GM23338 (cell line): ENCODE data around the gene BCDIN3D. TPM values are rescaled to one million over a fixed set of nuclear protein-coding genes. Genes with fewer than 3 reads are reported as not detected.

Source experiments
- EZH2phosphoT487 ChIP-seq: fragments of 200-600 bp; sonication (generic); IDR thresholded peaks from one replicate; pipeline ENCODE4 v1.8.1; 2018; ENCODE audit warnings: antibody characterized with exemption; ENCODE audit not compliant: unreplicated experiment
- JUNB ChIP-seq: IDR thresholded peaks from one replicate; pipeline ENCODE4 v1.6.1; 2016; ENCODE audit warnings: antibody characterized with exemption; ENCODE audit not compliant: unreplicated experiment
- POLR2AphosphoS5 ChIP-seq: IDR thresholded peaks from 2 replicates; pipeline ENCODE4 v1.6.1; 2016; ENCODE audit warnings: antibody characterized with exemption, low read depth
- polyA plus RNA-seq: library from polyadenylated mRNA; unstranded; fragments of >200 nt; fragmentation: Nextera tagmentation; extraction: Ambion mirVana; gene quantifications from 2 replicates; pipeline ENCODE4 v1.2.1, GENCODE V29; 2016
- total RNA-seq: library from RNA; depleted of rRNA; stranded (reverse); fragments of >200 nt; shearing (Covaris generic); gene quantifications from 2 replicates; pipeline ENCODE4 v1.2.3, GENCODE V29; 2014
- TF ChIP-seq, protein P1 (sequence below): fragments of 250-450 bp; sonication (Bioruptor Pico); IDR thresholded peaks from 2 replicates; pipeline ENCODE4 v1.5.0; 2020; ENCODE audit warnings: mild to moderate bottlenecking, moderate library complexity
- TF ChIP-seq, protein P2 (sequence below), 2 experiments: fragments of 200-600 bp in 1 of 2; sonication (generic) in 1 of 2; conservative IDR thresholded peaks; 2 replicates each; pipeline versions ENCODE4 v1.5.1 to v1.6.1; 2016 to 2017; ENCODE audit warnings: antibody characterized with exemption in 2 of 2, low read depth in 2 of 2, mild to moderate bottlenecking in 2 of 2, moderate library complexity in 1 of 2
- TF ChIP-seq, protein P3 (sequence below): IDR thresholded peaks from 2 replicates; pipeline ENCODE4 v1.6.1; 2016; ENCODE audit warnings: antibody characterized with exemption

BCDIN3D gene
- total and polyA plus RNA-seq, 2 experiments from 2014 or later = 1.4 to 1.8 TPM

DNA sequence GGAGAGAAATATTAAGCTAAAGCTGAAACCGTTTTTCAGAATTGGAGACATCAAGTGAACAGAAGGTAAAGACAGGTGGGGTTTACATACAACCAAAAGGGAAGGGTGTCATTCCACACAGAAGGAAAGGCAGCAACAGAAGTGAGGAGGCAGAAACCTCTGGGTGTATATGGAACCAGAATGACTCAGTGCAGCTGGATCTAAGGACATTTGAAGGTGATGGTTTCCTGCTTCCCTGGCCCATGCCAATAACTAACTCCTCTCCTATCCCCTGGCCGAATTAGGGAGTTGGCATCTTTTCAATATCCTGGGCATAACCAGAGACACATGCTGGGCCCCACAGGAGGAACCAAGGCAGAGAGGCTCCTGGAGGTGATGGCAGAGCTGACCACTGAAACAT lies 23.1 kb downstream of the BCDIN3D start (continued):
- TF ChIP-seq, protein P1, sequence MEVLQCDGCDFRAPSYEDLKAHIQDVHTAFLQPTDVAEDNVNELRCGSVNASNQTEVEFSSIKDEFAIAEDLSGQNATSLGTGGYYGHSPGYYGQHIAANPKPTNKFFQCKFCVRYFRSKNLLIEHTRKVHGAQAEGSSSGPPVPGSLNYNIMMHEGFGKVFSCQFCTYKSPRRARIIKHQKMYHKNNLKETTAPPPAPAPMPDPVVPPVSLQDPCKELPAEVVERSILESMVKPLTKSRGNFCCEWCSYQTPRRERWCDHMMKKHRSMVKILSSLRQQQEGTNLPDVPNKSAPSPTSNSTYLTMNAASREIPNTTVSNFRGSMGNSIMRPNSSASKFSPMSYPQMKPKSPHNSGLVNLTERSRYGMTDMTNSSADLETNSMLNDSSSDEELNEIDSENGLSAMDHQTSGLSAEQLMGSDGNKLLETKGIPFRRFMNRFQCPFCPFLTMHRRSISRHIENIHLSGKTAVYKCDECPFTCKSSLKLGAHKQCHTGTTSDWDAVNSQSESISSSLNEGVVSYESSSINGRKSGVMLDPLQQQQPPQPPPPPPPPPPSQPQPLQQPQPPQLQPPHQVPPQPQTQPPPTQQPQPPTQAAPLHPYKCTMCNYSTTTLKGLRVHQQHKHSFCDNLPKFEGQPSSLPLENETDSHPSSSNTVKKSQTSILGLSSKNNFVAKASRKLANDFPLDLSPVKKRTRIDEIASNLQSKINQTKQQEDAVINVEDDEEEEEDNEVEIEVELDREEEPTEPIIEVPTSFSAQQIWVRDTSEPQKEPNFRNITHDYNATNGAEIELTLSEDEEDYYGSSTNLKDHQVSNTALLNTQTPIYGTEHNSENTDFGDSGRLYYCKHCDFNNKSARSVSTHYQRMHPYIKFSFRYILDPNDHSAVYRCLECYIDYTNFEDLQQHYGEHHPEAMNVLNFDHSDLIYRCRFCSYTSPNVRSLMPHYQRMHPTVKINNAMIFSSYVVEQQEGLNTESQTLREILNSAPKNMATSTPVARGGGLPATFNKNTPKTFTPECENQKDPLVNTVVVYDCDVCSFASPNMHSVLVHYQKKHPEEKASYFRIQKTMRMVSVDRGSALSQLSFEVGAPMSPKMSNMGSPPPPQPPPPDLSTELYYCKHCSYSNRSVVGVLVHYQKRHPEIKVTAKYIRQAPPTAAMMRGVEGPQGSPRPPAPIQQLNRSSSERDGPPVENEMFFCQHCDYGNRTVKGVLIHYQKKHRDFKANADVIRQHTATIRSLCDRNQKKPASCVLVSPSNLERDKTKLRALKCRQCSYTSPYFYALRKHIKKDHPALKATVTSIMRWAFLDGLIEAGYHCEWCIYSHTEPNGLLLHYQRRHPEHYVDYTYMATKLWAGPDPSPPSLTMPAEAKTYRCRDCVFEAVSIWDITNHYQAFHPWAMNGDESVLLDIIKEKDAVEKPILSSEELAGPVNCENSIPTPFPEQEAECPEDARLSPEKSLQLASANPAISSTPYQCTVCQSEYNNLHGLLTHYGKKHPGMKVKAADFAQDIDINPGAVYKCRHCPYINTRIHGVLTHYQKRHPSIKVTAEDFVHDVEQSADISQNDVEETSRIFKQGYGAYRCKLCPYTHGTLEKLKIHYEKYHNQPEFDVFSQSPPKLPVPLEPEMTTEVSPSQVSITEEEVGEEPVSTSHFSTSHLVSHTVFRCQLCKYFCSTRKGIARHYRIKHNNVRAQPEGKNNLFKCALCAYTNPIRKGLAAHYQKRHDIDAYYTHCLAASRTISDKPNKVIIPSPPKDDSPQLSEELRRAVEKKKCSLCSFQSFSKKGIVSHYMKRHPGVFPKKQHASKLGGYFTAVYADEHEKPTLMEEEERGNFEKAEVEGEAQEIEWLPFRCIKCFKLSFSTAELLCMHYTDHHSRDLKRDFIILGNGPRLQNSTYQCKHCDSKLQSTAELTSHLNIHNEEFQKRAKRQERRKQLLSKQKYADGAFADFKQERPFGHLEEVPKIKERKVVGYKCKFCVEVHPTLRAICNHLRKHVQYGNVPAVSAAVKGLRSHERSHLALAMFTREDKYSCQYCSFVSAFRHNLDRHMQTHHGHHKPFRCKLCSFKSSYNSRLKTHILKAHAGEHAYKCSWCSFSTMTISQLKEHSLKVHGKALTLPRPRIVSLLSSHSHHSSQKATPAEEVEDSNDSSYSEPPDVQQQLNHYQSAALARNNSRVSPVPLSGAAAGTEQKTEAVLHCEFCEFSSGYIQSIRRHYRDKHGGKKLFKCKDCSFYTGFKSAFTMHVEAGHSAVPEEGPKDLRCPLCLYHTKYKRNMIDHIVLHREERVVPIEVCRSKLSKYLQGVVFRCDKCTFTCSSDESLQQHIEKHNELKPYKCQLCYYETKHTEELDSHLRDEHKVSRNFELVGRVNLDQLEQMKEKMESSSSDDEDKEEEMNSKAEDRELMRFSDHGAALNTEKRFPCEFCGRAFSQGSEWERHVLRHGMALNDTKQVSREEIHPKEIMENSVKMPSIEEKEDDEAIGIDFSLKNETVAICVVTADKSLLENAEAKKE (CRISPR knock-in tag) = no peak
- no peak for TF ChIP-seq EZH2phosphoT487
- TF ChIP-seq POLR2AphosphoS5 = no peak
- TF ChIP-seq, protein P2, sequence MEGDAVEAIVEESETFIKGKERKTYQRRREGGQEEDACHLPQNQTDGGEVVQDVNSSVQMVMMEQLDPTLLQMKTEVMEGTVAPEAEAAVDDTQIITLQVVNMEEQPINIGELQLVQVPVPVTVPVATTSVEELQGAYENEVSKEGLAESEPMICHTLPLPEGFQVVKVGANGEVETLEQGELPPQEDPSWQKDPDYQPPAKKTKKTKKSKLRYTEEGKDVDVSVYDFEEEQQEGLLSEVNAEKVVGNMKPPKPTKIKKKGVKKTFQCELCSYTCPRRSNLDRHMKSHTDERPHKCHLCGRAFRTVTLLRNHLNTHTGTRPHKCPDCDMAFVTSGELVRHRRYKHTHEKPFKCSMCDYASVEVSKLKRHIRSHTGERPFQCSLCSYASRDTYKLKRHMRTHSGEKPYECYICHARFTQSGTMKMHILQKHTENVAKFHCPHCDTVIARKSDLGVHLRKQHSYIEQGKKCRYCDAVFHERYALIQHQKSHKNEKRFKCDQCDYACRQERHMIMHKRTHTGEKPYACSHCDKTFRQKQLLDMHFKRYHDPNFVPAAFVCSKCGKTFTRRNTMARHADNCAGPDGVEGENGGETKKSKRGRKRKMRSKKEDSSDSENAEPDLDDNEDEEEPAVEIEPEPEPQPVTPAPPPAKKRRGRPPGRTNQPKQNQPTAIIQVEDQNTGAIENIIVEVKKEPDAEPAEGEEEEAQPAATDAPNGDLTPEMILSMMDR (conservative IDR thresholded peaks at IDR 0.05; ENCODE audit: low read depth in 2 of 2) = no peak
- TF ChIP-seq JUNB = no peak
- TF ChIP-seq, protein P3, sequence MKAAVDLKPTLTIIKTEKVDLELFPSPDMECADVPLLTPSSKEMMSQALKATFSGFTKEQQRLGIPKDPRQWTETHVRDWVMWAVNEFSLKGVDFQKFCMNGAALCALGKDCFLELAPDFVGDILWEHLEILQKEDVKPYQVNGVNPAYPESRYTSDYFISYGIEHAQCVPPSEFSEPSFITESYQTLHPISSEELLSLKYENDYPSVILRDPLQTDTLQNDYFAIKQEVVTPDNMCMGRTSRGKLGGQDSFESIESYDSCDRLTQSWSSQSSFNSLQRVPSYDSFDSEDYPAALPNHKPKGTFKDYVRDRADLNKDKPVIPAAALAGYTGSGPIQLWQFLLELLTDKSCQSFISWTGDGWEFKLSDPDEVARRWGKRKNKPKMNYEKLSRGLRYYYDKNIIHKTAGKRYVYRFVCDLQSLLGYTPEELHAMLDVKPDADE = no peak
